Small intestine (tissue), 7 donors: Measurements from ENCODE around the gene TASP1. TPM values are rescaled to one million over a fixed set of nuclear protein-coding genes. Genes with fewer than 3 reads are reported as not detected.
"Not testable (repeated sequence)": the region's sequence is repeated elsewhere in the genome, so short reads cannot be mapped to it uniquely, and the experiment has no call there.

ENCODE experiments used
- DNase-seq, 2 donors: peaks; one replicate each; pipeline versions ENCODE4 v3.0.0 to v3.0.0-alpha.2; 2013
- FAIRE-seq: peaks from 2 replicates; lab custom pipeline; 2012; peaks lifted over from hg19 to GRCh38; lab: Jason Lieb, UNC
- H3K27ac ChIP-seq, 3 donors: one replicate each; pipeline ENCODE4 v1.5.1; 2013; ENCODE audit warnings: low read length in 2 of 3, mild to moderate bottlenecking in 2 of 3, control low read depth in 1 of 3, inconsistent platforms in 1 of 3, low read depth in 1 of 3, moderate library complexity in 1 of 3
- H3K27me3 ChIP-seq, 3 donors: one replicate each; pipeline ENCODE4 v1.6.1; 2013; ENCODE audit warnings: low read length in 3 of 3, inconsistent platforms in 1 of 3; ENCODE audit not compliant: control insufficient read depth in 3 of 3, insufficient read depth in 3 of 3
- H3K36me3 ChIP-seq, 3 donors: one replicate each; pipeline ENCODE4 v1.6.1; 2013; ENCODE audit warnings: low read length in 3 of 3, inconsistent platforms in 1 of 3, low read depth in 1 of 3, mild to moderate bottlenecking in 1 of 3, moderate library complexity in 1 of 3; ENCODE audit not compliant: control insufficient read depth in 3 of 3, insufficient read depth in 2 of 3
- H3K4me1 ChIP-seq, 3 donors: one replicate each; pipeline ENCODE4 v1.6.1; 2013; ENCODE audit warnings: low read length in 2 of 3, inconsistent platforms in 1 of 3, low read depth in 1 of 3, mild to moderate bottlenecking in 1 of 3, moderate library complexity in 1 of 3; ENCODE audit not compliant: control insufficient read depth in 3 of 3, insufficient read depth in 2 of 3
- H3K4me3 ChIP-seq, 3 donors: one replicate each; pipeline ENCODE4 v1.5.1; 2013; ENCODE audit warnings: low read length in 3 of 3, control low read depth in 1 of 3, inconsistent platforms in 1 of 3, low read depth in 1 of 3, mild to moderate bottlenecking in 1 of 3, moderate library complexity in 1 of 3
- H3K9me3 ChIP-seq, 2 donors: one replicate each; pipeline ENCODE4 v1.6.1; 2013; ENCODE audit warnings: low read depth in 1 of 2, low read length in 1 of 2; ENCODE audit not compliant: control insufficient read depth in 2 of 2, insufficient read depth in 1 of 2
- WGBS, 3 donors: extraction: QIAGEN DNeasy Blood & Tissue Kit; methylation state at CpG; one replicate each; pipeline ENCODE4 v1.1.7; 2013; 5-methylcytosine and 5-hydroxymethylcytosine counted together
- polyA plus RNA-seq, 4 donors: library from polyadenylated mRNA; stranded (reverse) in 3 of 4; unstranded in 1 of 4; fragments of 200-250 nt in 3 of 4; fragments of 120-200 nt in 1 of 4; gene quantifications; one replicate each; pipeline versions ENCODE4 v1.2.1 to v1.2.3, GENCODE V29; 2013
- donor health status: healthy with polysubstance abuse.
- donor health status: control.
- donor health status: control.
- donor health status: Bipolar disorder and iron deficiency.
- donor health status: healthy.

Gene TASP1
- polyA plus RNA-seq, 4 donors = 3.0 to 13.3 (median 5.6) TPM

- FAIRE-seq (no peak), DNase-seq (no peak)
- no peaks in the 10 kb centered on the region for H3K27me3 ChIP-seq
Measured at GRCh38 chr20:13613917-13614316, 24.8 kb downstream of the TASP1 start.

GRCh38 chr20:13611611-13612125 is 27.1 kb downstream of the TASP1 start:
- H3K4me1 ChIP-seq = no peaks in the 10 kb centered on the region
- H3K36me3 ChIP-seq = peaks cover 0 to 7% (median 4%) of the 10 kb centered on the region in 3 donors
- no peak for FAIRE-seq
- H3K9me3 ChIP-seq = no peaks in the 10 kb centered on the region
- 96 to 98% (median 96%) methylated on average over 2 of the region's 2 CpGs for WGBS, 3 donors
- H3K27ac ChIP-seq = no peak overlapping the region
- no peak overlapping the region for H3K4me3 ChIP-seq
- DNase-seq = no peak
- no peaks in the 10 kb centered on the region for H3K27me3 ChIP-seq

More at GRCh38 chr20:13613917-13614316, 24.8 kb downstream of the TASP1 start:
- H3K27ac ChIP-seq = no peak overlapping the region
- no peak overlapping the region for H3K4me3 ChIP-seq
- H3K4me1 ChIP-seq = no peaks in the 10 kb centered on the region
- no peaks in the 10 kb centered on the region for H3K9me3 ChIP-seq
- H3K36me3 ChIP-seq = peaks cover 0 to 6% (median 4%) of the 10 kb centered on the region in 3 donors

- WGBS, 3 donors = 84 to 96% (median 94%) methylated on average over 2 of the region's 2 CpGs
- FAIRE-seq = no peak
- Histone ChIP-seq H3K27me3 (no peaks in the 10 kb centered on the region), H3K4me3 (no peak overlapping the region), H3K9me3 (no peaks in the 10 kb centered on the region), H3K4me1 (no peaks in the 10 kb centered on the region), H3K36me3 (peaks cover 0 to 10% (median 4%) of the 10 kb centered on the region in 3 donors), H3K27ac (no peak overlapping the region)
- no peak for DNase-seq
Measured at GRCh38 chr20:13610184-13610583, 28.5 kb downstream of the TASP1 start.

- H3K4me3 ChIP-seq = no peak overlapping the region
- H3K27me3 ChIP-seq = no peaks in the 10 kb centered on the region
- 33 to 86% (median 63%) methylated on average over 1 of the region's 1 CpG for WGBS, 3 donors
- DNase-seq (no peak), FAIRE-seq (no peak)
- peaks cover 2 to 13% (median 5%) of the 10 kb centered on the region in 3 donors for H3K36me3 ChIP-seq
- no peak overlapping the region for H3K27ac ChIP-seq
- no peaks in the 10 kb centered on the region for H3K4me1 ChIP-seq
- H3K9me3 ChIP-seq = no peaks in the 10 kb centered on the region
Measured at GRCh38 chr20:13608066-13608465, 30.7 kb downstream of the TASP1 start.

- H3K4me3 ChIP-seq, H3K9me3 ChIP-seq, FAIRE-seq, H3K27ac ChIP-seq, H3K27me3 ChIP-seq, H3K4me1 ChIP-seq, H3K36me3 ChIP-seq, DNase-seq: not testable (repeated sequence)
- WGBS, 3 donors = 93 to 94% (median 94%) methylated on average over 11 of the region's 11 CpGs
Measured at GRCh38 chr20:13593423-13593822, 45.3 kb downstream of the TASP1 start.

- no peak overlapping the region for H3K27ac ChIP-seq
- FAIRE-seq = no peak
- WGBS, 3 donors = 98% methylated on average over 2 of the region's 2 CpGs
- no peaks in the 10 kb centered on the region for H3K27me3 ChIP-seq
- no peak for DNase-seq
- H3K4me3 ChIP-seq = no peak overlapping the region
- H3K9me3 ChIP-seq = peaks cover 0 to 15% of the 10 kb centered on the region in 2 donors
- H3K4me1 ChIP-seq = no peaks in the 10 kb centered on the region
- peaks cover 0 to 13% (median 0%) of the 10 kb centered on the region in 3 donors for H3K36me3 ChIP-seq
Measured at GRCh38 chr20:13588049-13588448, 50.7 kb downstream of the TASP1 start.

- Histone ChIP-seq H3K4me1 (no peaks in the 10 kb centered on the region), H3K27me3 (no peaks in the 10 kb centered on the region), H3K4me3 (no peak overlapping the region), H3K27ac (no peak overlapping the region), H3K36me3 (peaks cover 0 to 16% (median 0%) of the 10 kb centered on the region in 3 donors), H3K9me3 (peaks cover 0 to 18% of the 10 kb centered on the region in 2 donors)
- FAIRE-seq (no peak), DNase-seq (no peak)
Measured at GRCh38 chr20:13587370-13587769, 51.4 kb downstream of the TASP1 start.

GRCh38 chr20:13586133-13586532 is 52.6 kb downstream of the TASP1 start:
- Histone ChIP-seq H3K4me3 (no peak overlapping the region), H3K27ac (no peak overlapping the region), H3K36me3 (peaks cover 0 to 16% (median 0%) of the 10 kb centered on the region in 3 donors), H3K9me3 (peaks cover 0 to 18% of the 10 kb centered on the region in 2 donors), H3K27me3 (no peaks in the 10 kb centered on the region), H3K4me1 (no peaks in the 10 kb centered on the region)
- FAIRE-seq (no peak), DNase-seq (no peak)

GRCh38 chr20:13581451-13581850 is 57.3 kb downstream of the TASP1 start:
- no peak for FAIRE-seq
- H3K27me3 ChIP-seq = no peaks in the 10 kb centered on the region

More at GRCh38 chr20:13581451-13581850, 57.3 kb downstream of the TASP1 start:
- Histone ChIP-seq H3K9me3 (peaks cover 0 to 14% of the 10 kb centered on the region in 2 donors), H3K27ac (no peak overlapping the region), H3K4me1 (no peaks in the 10 kb centered on the region), H3K4me3 (no peak overlapping the region), H3K36me3 (peaks cover 0 to 20% (median 0%) of the 10 kb centered on the region in 3 donors)
- no peak for DNase-seq
- 84 to 92% (median 91%) methylated on average over 3 of the region's 3 CpGs for WGBS, 3 donors
